Measurements from ENCODE around the gene ADORA1. TPM values are rescaled to one million over a fixed set of nuclear protein-coding genes. Genes with fewer than 3 reads are reported as not detected.

The ADORA1 gene
- total RNA-seq, 2 donors from 2014 or later, result 0.27 to 47.3 TPM

DNA sequence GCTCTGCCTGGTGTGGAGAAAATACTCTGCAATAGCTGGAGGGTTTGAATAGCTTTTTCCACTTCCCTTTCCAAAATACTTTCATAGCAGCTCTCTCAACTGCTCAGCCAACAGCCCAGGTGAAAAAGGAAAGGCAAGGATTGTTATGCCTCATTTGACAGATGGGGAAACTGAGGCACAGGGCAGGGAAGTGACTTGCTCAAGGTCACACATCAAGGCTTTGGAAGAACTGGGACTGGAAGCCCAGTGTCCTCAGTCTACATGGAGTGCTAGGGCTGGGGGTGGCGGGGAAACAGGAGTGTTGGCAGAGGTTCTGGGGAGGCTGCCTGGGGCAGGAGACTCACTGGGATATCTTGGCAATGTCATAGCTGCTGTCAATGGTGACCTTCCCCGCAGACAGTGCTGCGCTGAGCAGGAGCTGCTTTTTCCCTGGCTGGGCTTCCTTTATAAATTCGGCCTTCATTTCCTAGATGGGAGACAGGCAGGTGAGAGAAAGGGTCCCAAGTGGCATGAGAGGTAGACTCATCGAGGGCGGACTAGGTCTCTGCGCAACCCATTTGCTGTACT is 54.9 kb downstream of the ADORA1 start:
- WGBS, result 85% methylated on average over 7 of the region's 7 CpGs
- Histone ChIP-seq H3K4me3 (no peak overlapping the region), H3K27me3 (replicated peaks; ENCODE audit: insufficient read depth) (no peaks in the 10 kb centered on the region), H3K27ac (no peak overlapping the region), H3K9me3 (no peaks in the 10 kb centered on the region), H3K36me3 (no peaks in the 10 kb centered on the region), H3K4me1 (replicated peaks) (no peaks in the 10 kb centered on the region)
- intact Hi-C loops (cut with DNase I), result no loop called here
- TF ChIP-seq POLR2AphosphoS5 (IDR thresholded peaks at IDR 0.05), result no peak
- no peak for TF ChIP-seq POLR2A (IDR thresholded peaks at IDR 0.05)
- TF ChIP-seq, protein P1, sequence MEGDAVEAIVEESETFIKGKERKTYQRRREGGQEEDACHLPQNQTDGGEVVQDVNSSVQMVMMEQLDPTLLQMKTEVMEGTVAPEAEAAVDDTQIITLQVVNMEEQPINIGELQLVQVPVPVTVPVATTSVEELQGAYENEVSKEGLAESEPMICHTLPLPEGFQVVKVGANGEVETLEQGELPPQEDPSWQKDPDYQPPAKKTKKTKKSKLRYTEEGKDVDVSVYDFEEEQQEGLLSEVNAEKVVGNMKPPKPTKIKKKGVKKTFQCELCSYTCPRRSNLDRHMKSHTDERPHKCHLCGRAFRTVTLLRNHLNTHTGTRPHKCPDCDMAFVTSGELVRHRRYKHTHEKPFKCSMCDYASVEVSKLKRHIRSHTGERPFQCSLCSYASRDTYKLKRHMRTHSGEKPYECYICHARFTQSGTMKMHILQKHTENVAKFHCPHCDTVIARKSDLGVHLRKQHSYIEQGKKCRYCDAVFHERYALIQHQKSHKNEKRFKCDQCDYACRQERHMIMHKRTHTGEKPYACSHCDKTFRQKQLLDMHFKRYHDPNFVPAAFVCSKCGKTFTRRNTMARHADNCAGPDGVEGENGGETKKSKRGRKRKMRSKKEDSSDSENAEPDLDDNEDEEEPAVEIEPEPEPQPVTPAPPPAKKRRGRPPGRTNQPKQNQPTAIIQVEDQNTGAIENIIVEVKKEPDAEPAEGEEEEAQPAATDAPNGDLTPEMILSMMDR (IDR thresholded peaks at IDR 0.05), result no peak
- DNase-seq (ENCODE audit: low spot score), result no peak

DNA sequence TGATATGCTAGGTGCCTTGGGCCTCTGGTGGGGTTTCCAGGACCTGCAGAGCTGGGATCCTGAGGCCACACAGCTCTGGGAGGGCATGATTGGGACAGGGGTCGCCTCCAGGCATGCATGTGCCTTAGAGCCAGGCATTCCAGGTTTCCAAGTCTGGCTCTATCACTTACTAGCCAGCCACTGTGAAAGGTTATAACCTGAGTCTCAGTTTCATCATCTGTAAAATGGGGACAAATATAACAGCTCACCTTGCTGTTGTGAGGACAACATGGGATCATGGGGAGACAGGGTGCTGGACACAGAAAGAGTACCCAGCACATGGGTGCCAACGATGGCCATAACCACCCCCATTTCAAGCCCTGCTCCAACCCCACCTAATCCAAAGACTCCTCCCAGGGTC is 56.3 kb downstream of the ADORA1 start:
- Histone ChIP-seq H3K27me3 (replicated peaks; ENCODE audit: insufficient read depth) (no peaks in the 10 kb centered on the region), H3K27ac (no peak overlapping the region), H3K36me3 (no peaks in the 10 kb centered on the region), H3K4me3 (no peak overlapping the region), H3K9me3 (no peaks in the 10 kb centered on the region), H3K4me1 (replicated peaks) (no peaks in the 10 kb centered on the region)
- DNase-seq (ENCODE audit: low spot score), result no peak
- WGBS, result 91% methylated on average over 2 of the region's 2 CpGs
- intact Hi-C loops (cut with DNase I), result no loop called here
- TF ChIP-seq, protein P1 (IDR thresholded peaks at IDR 0.05), result no peak
- TF ChIP-seq POLR2A (IDR thresholded peaks at IDR 0.05) (no peak), POLR2AphosphoS5 (IDR thresholded peaks at IDR 0.05) (no peak)

DNA sequence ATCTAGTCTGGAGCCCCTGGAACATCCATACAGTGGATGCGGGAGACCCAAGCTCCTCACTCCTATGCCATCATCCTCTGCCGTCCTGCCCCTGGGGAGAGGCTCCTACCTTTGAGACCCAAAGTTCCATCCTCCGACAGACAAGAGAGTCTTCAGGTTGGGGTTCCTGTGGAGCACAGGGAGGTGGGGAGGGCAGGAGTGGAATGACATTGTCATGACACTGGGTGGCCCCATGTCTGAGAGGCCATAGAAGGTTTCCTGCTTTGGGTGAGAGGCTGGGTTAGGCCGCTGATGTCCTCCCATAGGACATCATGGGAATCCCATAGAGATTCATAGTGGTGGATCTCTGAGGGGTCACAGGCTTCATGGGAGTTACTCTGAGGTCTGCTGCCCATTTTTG is 56.9 kb downstream of the ADORA1 start:
- H3K4me3 ChIP-seq, result no peak overlapping the region
- H3K36me3 ChIP-seq, result no peaks in the 10 kb centered on the region
- no peaks in the 10 kb centered on the region for H3K27me3 ChIP-seq (replicated peaks; ENCODE audit: insufficient read depth)
- WGBS, result 93% methylated on average over 4 of the region's 4 CpGs
- intact Hi-C loops (cut with DNase I), result no loop called here
- no peak for TF ChIP-seq POLR2AphosphoS5 (IDR thresholded peaks at IDR 0.05)
- no peak for TF ChIP-seq POLR2A (IDR thresholded peaks at IDR 0.05)
- TF ChIP-seq, protein P1 (IDR thresholded peaks at IDR 0.05), result no peak
- no peaks in the 10 kb centered on the region for H3K9me3 ChIP-seq
- H3K4me1 ChIP-seq (replicated peaks), result peaks cover under 1% of the 10 kb centered on the region
- no peak for DNase-seq (ENCODE audit: low spot score)
- H3K27ac ChIP-seq, result no peak overlapping the region

DNA sequence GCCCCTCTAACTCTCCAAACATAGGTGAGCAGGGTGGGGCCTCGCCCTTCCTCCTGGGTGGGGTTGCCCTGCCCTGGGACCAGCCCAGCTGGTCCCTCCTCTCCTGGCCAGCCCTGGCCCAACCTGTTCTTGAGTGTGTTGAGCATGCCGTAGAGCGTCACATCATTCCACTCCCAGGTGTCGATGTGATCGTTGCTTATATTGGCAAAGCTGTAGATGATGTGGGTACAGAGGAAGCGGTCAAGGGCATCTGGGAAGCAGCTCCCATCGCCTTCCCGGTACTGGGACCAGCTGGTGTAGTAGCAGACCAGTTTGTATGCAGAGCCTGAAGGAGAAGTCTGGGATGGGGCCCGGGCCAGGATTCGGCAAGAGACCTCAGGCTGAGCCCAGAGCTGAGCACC is 57.5 kb downstream of the ADORA1 start:
- Histone ChIP-seq H3K9me3 (no peaks in the 10 kb centered on the region), H3K27ac (no peak overlapping the region), H3K27me3 (replicated peaks; ENCODE audit: insufficient read depth) (no peaks in the 10 kb centered on the region), H3K36me3 (no peaks in the 10 kb centered on the region), H3K4me3 (no peak overlapping the region), H3K4me1 (replicated peaks) (peaks cover 2% of the 10 kb centered on the region)
- TF ChIP-seq POLR2A (IDR thresholded peaks at IDR 0.05) (no peak), POLR2AphosphoS5 (IDR thresholded peaks at IDR 0.05) (no peak)
- TF ChIP-seq, protein P1 (IDR thresholded peaks at IDR 0.05), result no peak
- intact Hi-C loops (cut with DNase I), result no loop called here
- DNase-seq (ENCODE audit: low spot score), result no peak
- WGBS, result 88% methylated on average over 10 of the region's 10 CpGs

DNA sequence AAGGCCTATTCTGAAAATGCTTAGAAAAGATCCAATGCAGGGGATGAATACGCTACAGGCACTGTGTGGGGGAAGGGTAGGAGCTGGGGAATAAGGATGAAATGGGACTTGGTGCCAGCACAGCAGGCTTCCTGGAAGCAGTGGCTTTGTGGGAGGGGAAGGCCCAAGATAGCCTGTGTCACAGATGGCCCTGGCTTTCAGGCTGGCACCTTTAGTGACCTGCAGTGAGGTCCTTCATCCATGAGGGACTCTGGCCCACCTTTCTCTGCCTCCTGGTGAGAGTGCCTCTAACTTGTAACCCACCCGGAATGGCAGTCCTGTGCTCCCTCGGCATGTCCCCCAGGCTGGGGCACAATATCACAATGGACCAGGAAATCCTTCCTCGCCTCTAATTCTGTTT is 58.1 kb downstream of the ADORA1 start:
- WGBS, result 87% methylated on average over 4 of the region's 4 CpGs
- DNase-seq (ENCODE audit: low spot score), result no peak
- intact Hi-C loops (cut with DNase I), result no loop called here
- Histone ChIP-seq H3K27ac (no peak overlapping the region), H3K9me3 (no peaks in the 10 kb centered on the region), H3K4me3 (no peak overlapping the region), H3K4me1 (replicated peaks) (peaks cover 2% of the 10 kb centered on the region), H3K36me3 (no peaks in the 10 kb centered on the region), H3K27me3 (replicated peaks; ENCODE audit: insufficient read depth) (no peaks in the 10 kb centered on the region)
- TF ChIP-seq POLR2A (IDR thresholded peaks at IDR 0.05) (no peak), POLR2AphosphoS5 (IDR thresholded peaks at IDR 0.05) (no peak)
- TF ChIP-seq, protein P1 (IDR thresholded peaks at IDR 0.05), result no peak

Measured in prostate gland (tissue), 2 donors.